GM19193 (cell line): ENCODE data around the gene SBNO2.

ENCODE experiments used
- POLR2A ChIP-seq: IDR thresholded peaks from 4 replicates; pipeline ENCODE4 v1.6.1; 2011; ENCODE audit not compliant: insufficient read depth, insufficient read length; ENCODE audit errors: extremely low read depth

SBNO2 gene

DNA sequence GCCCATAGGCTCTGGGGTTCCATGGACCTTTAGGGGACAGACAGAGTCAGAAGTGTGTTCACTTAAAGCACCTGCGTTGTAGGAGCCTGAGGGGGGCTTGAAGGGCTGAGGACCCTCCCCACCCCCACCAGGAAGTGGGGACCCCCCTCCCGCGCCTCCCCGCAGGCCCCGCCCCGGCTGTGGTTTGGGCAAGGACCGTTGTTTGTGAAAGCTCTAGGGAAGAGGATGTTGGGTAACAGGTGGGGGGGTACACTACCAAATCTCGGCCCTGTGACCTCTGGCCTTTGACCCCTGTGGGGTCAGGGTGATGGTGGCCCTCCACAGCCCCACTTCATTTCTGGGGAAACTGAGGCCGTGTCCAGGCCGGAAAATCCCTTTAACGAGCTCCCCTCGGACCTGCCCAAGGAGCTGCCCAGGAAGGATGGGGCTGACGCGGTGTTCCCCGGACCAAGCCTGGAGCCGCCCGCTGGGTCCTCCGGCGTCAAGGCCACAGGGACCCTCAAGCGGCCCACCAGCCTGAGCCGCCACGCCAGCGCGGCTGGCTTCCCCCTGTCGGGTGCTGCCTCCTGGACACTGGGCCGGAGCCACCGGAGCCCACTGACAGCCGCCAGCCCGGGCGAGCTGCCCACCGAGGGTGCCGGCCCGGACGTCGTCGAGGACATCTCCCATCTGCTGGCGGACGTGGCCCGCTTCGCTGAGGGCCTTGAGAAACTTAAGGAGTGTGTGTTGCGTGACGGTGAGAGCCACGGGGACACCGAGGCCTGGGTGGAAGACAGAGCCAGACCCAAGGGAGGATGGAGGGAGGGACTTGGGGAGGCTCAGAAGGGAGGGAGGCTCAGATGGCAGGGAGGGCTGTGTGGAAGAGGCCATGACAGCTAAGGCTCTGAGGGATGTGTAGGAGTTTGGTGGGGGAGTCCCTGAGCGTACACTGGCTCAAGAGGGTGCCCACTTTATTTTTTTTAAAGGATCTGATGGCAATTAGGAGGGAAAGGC is 105.8 kb downstream of the SBNO2 start:
- no peak for TF ChIP-seq POLR2A

DNA sequence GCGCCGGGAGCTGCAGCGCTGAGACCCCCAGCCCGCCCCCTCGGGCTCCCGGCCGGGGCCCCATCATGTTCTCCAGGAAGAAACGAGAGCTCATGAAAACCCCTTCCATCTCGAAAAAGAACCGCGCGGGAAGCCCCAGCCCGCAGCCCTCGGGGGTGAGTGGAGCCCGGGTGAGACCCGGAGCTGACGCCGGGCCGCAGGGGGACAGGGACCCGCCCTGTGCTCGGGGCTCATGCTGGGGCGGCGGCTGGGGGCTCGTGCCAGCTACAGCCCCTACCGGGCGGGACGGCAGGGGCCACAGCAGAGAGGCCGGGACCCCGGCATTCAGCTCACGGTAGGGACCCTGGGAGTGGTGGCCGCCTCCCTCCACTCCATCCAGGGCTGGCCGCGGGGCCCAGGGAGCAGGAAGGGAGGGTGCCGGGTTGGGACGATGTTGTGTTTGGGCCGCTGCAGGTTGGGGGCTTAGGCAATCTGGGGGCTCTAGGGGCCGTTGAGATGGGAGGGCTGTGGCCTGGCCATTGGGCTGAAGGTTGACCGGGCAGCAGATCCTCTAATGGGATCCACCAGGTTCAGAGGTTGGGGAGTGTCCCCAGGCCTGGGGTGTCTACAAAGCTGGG is 106.6 kb downstream of the SBNO2 start:
- TF ChIP-seq POLR2A = peak; percentile 4

DNA sequence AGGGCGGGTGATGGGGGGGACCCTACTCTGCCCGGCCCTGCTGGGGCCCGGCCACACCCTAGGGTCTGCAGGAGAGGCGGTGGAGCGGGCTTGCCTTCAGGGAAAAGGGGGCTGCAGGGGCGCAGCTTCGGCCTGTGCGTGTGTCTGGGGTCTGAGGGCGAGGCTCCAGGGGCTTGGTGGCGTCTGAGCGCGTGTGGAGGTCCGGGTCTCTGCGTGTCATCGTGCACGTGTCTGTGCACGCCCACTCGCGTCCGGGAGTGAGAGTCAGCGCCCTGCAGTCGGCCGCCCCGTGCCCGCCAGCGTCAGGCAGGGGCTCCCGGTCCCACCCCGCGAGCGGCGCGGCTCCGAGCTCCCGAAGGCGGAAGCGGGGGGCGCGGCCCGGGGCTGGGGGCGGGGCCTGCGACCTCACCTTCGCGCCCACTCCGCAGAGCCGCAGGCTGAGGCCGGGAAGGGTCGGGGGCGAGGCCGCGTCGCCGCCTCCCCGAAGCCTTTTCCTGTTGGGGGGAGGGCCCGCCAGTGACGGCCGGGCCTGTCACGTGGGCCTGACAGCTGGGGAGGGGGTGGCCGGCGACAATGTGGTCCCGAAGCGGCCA is 107.2 kb downstream of the SBNO2 start, which contains the start of gene ARHGAP45:
TSS of gene ARHGAP45 (plus strand) at position 420 of the 593 bp plus-strand sequence. CDS start 239 bp downstream, outside the sequence.
- TF ChIP-seq POLR2A = peak; percentile 31

DNA sequence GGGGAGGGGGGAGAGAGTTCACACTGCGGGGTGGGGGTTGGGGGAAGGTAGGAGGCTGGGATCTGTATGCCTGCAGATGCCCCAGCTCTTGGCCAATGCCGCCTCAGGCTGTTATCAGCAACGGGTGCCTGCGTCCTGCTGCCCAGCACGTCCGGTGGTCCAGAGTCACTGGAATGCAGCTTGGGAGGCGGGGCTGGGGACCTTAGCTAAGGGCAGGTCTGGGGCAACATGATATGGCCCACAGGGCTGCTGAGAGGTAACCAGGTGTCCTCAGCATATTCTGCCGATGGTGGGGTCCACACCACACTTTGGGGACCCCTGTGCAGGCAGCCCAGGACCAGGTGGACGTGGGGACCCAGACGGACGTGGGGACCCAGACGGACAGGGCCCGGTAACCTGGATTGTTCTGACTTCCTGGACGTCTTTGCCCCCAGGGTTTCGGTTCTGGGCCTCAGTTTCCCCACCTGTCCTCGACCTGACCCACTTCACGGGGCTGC is 107.8 kb downstream of the SBNO2 start:
- no peak for TF ChIP-seq POLR2A

DNA sequence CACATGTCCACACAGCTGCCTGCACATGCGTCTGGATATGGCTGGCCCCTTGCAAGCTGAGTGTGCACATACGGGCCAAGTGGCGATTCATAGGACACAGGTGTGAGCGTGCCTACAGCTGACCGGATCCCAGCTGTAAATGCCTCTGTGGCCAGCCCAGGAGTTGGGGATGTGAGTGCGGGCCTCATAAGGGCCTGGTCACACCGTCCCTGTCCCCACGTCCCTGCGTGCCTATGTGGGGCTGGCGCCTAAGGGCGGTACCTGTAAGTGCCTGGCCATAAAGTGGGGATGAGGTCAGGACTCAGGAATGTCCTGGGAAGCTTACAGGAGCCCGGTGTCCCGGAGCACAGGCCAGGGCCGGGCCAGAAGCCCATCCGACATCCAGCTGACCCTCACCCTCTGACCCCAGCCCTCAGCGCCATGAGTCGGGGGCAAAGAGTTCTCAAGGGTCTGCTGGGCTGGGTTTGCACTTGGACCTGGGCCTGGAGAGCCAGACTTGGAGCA is 108.4 kb downstream of the SBNO2 start:
- TF ChIP-seq POLR2A = no peak

DNA sequence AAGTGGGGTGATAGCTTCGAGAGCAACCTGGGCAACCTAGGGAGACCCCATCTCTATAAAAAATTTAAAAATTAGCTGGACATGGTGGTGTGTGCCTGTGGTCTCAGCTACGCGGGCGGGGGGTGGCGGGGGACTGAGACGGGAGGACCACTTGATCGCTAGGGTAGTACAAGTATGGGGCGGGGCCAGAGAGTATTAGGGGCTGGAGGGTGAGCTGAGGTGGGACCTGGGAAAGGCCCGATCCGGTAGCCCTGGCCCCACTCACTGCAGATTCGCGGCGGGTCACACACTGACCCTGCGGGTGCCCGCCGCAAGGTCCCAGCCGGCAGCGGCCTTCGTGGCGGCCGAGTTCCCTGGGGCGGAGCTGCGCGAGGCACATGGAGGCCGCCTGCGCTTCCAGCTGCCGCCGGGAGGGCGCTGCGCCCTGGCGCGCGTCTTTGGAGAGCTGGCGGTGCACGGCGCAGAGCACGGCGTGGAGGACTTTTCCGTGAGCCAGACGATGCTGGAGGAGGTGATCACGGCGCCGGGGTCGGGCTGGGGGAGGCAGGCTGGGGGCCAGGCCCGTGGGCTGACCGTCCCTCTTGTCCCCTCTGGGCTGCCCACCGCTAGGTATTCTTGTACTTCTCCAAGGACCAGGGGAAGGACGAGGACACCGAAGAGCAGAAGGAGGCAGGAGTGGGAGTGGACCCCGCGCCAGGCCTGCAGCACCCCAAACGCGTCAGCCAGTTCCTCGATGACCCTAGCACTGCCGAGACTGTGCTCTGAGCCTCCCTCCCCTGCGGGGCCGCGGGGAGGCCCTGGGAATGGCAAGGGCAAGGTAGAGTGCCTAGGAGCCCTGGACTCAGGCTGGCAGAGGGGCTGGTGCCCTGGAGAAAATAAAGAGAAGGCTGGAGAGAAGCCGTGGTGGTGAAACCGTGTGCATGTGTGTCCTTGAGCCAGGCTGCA is 109.1 kb downstream of the SBNO2 start:
- TF ChIP-seq POLR2A = no peak

DNA sequence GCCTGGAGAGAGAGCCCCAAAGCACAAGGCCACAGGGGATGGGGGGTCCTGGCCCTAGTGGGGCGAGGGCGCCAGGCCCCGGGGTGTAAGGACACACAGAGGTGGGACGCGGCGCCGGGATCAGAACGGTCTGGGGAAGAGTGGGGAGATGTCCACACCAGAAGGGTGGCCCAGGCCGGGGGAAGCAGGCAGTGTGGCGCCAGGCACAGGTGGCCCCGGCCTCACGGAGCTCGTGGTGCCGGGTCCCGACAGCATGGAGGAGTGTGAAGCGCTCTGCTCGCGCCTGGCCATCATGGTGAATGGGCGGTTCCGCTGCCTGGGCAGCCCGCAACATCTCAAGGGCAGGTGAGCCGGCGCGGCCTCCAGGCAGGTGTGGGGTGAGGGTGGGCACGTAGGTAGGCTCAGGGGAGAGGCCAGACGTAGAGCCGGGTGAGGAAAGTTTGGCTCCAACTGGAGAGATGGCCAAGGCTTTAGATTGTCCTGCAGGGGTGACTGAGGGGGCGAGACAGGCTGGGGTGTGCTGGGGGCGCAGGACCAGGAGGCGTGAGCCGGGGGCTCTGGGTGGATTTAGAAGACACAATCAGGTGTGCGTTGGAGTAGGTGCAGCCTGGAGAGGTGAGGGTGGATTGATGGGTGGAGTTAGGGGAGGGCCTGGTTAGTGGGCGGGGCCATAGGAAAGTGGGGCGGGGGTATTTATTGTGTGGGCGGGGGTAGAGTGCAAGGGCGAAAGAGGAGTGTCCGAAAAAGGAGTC is 110.0 kb downstream of the SBNO2 start:
- TF ChIP-seq POLR2A = no peak

DNA sequence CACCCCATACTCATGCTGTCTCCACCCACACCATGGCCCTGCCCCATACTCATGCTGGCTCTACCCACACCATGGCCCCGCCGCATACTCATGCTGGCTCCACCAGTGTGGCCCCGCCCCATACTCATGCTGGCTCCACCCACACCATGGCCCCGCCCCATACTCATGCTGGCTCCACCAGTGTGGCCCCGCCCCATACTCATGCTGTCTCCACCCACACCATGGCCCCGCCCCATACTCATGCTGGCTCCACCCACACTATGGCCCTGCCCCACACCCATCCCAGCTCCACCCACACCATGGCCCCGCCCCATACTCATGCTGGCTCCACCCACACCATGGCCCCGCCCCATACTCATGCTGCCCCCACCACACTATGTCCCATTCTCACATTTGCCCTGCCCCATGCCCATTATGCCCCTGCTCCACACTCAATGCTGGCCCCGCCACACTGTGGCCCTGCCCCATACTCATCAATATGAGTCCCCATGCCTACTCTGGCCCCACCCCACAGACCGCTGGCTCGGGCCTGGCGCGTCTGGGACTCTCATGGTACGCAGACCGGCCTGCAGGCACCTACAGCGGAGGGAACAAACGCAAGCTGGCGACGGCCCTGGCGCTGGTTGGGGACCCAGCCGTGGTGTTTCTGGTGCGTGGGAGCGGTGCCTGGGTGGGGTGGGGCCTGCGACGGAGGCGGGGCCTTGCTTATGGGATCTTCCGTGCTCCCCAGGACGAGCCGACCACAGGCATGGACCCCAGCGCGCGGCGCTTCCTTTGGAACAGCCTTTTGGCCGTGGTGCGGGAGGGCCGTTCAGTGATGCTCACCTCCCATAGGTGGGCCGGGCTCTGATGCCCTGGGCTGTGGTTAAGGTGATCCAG is 110.8 kb downstream of the SBNO2 start:
- no peak for TF ChIP-seq POLR2A

DNA sequence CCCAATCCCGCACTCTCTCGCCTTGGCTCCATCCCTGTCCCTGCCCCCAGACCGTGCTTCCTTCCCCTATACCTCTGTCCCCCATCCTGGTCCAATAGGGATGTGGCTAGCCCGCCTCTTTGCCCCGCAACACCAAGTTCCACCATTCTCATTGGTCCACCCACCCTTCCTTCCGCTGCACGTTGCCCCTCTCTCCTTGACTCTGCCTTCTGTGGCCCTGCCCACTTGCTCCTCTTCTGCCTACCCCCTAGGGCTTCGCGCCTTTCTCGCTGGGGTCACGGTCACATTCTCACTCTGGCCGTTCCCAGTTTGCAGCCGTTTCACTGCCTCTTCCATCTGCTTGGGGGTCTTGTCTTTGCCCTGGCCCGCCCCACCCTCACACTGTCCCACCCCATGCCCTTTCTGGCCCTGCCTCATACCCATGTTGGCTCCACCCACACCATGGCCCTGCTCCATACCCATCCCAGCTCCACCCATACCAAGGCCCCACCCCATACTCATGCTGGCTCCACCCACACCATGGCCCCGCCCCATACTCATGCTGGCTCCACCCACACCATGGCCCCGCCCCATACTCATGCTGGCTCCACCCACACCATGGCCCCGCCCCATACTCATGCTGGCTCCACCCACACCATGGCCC is 111.6 kb downstream of the SBNO2 start:
- TF ChIP-seq POLR2A = no peak

DNA sequence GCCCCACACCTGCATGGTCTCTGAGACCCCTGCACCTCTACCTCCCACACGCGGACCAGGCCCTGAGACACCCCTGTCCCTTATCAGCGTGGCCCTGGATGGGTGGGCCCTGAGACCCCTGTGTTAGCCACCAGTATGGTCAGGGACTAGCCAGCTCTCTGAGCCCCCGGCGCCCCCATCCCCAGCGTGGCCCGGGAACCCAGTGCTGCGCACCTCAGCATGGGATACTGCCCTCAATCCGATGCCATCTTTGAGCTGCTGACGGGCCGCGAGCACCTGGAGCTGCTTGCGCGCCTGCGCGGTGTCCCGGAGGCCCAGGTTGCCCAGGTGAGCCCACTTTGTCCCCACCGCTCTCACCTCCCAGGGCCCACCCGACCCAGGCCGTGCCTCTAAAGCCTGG is 112.1 kb downstream of the SBNO2 start:
- no peak for TF ChIP-seq POLR2A

DNA sequence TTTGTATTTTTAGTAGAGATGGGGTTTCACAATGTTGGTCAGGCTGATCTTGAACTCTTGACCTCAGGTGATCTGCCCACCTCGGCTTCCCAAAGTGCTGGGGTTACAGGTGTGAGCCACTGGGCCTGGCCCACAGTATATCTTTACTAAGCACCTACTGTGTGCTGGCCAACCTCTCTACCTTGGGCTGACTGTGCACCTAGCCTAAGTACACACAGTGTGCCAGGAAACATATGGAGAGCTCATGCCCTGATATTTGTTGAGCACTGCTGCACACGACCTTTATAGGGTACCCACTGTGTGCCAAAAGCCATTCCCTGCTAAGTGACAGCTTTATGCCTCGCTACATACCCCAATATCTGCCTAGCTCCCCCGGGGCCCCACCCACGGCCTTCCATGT is 113.4 kb downstream of the SBNO2 start:
- no peak for TF ChIP-seq POLR2A

DNA sequence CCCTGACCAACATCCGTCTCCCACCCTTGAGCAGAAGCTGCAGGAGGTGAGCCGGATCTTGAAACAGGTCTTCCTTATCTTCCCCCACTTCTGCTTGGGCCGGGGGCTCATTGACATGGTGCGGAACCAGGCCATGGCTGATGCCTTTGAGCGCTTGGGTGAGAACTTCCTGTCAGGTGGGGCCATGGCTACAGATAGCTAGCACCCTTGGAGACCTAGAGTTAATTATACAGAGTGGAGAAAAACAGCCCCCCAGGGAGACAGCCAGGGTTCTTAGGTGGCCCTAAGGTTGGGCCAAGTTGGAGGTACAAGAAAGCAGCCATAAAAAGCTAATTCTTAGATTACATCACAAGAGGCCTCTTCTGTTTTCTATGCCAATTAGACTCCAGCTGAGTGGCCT is 116.0 kb downstream of the SBNO2 start:
- no peak for TF ChIP-seq POLR2A
